HCT116 (cell line): Measurements from ENCODE around the gene IL6R. TPM values are rescaled to one million over a fixed set of nuclear protein-coding genes. Genes with fewer than 3 reads are reported as not detected.

Experiments used
- ATAC-seq: fragments of 200-7000 bp; cut with Tn5 transposase; 2 replicates; pipeline ENCODE4 v1.9.1; 2020; ENCODE audit warnings: mild to moderate bottlenecking, moderate library complexity
- BruUV-seq: library from RNA; stranded (reverse); fragments of 400-500 nt; replicated peaks from 2 replicates; lab custom pipeline; 2021; lab: Mats Ljungman, UMichigan
- CTCF ChIA-PET: fragments of 300-600 bp; sonication (Branson Sonifier 250); formaldehyde crosslinking; loops from one replicate; lab custom pipeline; 2021; ENCODE audit warnings: antibody characterized with exemption; lab: Charles Lee
- POLR2A ChIA-PET: fragments of 300-600, 350-600 bp; sonication (Branson Sonifier 250); formaldehyde crosslinking; loops from one replicate; lab custom pipeline; 2021; ENCODE audit warnings: antibody characterized with exemption; lab: Charles Lee
- RAD21 ChIA-PET, 2 experiments: fragments of 300-600 bp; sonication (Branson Sonifier 250); formaldehyde crosslinking; loops; one replicate each; lab custom pipeline; 2023; ENCODE audit warnings: low total read pairs in 2 of 2; ENCODE audit not compliant: uncharacterized antibody in 2 of 2, unreplicated experiment in 2 of 2, low non-redundant PET in 1 of 2; lab: Charles Lee
- DNase-seq: peaks from one replicate; pipeline ENCODE4 v3.0.0-alpha.2; 2010; ENCODE audit warnings: low read depth, low spot score
- H2AFZ ChIP-seq: fragments of 200-600 bp; shearing (Covaris generic), sonication (generic); 2 replicates; pipeline ENCODE4 v1.6.1; 2017; ENCODE audit warnings: low read depth, mixed run types, mixed read lengths, antibody characterized with exemption, low read length; ENCODE audit not compliant: poor library complexity, severe bottlenecking
- H3K27ac ChIP-seq: 2 replicates; pipeline ENCODE4 v1.5.1; 2012; ENCODE audit warnings: low read depth, low read length
- H3K27me3 ChIP-seq: fragments of 200-600 bp; sonication (generic); 2 replicates; pipeline ENCODE4 v1.6.1; 2016; ENCODE audit warnings: mixed run types, low read length, mixed read lengths; ENCODE audit not compliant: insufficient read depth
- H3K36me3 ChIP-seq, 2 experiments: fragments of 200-500 bp in 1 of 2; fragments of 200-600 bp in 1 of 2; sonication (Bioruptor generic) in 1 of 2; sonication (generic) in 1 of 2; 2 replicates each; pipeline versions ENCODE4 v1.5.1 to v1.6.1; 2014 to 2016; ENCODE audit warnings: low read length in 2 of 2, inconsistent platforms in 1 of 2, mixed read lengths in 1 of 2, mixed run types in 1 of 2; ENCODE audit not compliant: insufficient read depth in 2 of 2, control insufficient read depth in 1 of 2
- H3K4me1 ChIP-seq, 2 experiments: fragments of 200-600 bp in 1 of 2; sonication (generic) in 1 of 2; 2 replicates each; pipeline versions ENCODE4 v1.5.1 to v1.6.1; 2012 to 2017; ENCODE audit warnings: low read length in 2 of 2, inconsistent platforms in 1 of 2, mild to moderate bottlenecking in 1 of 2, mixed read lengths in 1 of 2, mixed run types in 1 of 2, moderate library complexity in 1 of 2; ENCODE audit not compliant: insufficient read depth in 2 of 2, control insufficient read depth in 1 of 2
- H3K4me2 ChIP-seq: fragments of 200-600 bp; sonication (generic); 2 replicates; pipeline ENCODE4 v1.6.1; 2017; ENCODE audit warnings: mixed run types, low read length, mixed read lengths
- H3K4me3 ChIP-seq, 2 experiments: fragments of 200-600 bp in 1 of 2; sonication (generic) in 1 of 2; replicated peaks in 1 of 2; 2 replicates each; pipeline ENCODE4 v1.5.1; 2011 to 2016; ENCODE audit warnings: low read length in 2 of 2, control low read depth in 1 of 2, low read depth in 1 of 2, mild to moderate bottlenecking in 1 of 2, mixed read lengths in 1 of 2, mixed run types in 1 of 2
- H3K79me2 ChIP-seq: fragments of 200-600 bp; sonication (generic); 2 replicates; pipeline ENCODE4 v1.6.1; 2017; ENCODE audit warnings: mild to moderate bottlenecking, mixed run types, low read length, moderate library complexity, mixed read lengths; ENCODE audit not compliant: insufficient read depth
- H3K9ac ChIP-seq: fragments of 200-600 bp; sonication (generic); 2 replicates; pipeline ENCODE4 v1.6.1; 2016; ENCODE audit warnings: low read length, mixed read lengths
- H3K9me2 ChIP-seq: fragments of 200-600 bp; sonication (generic), shearing (Covaris generic); 2 replicates; pipeline ENCODE4 v1.6.1; 2017; ENCODE audit warnings: mixed run types, mild to moderate bottlenecking, moderate library complexity; ENCODE audit not compliant: insufficient read depth
- H3K9me3 ChIP-seq, 2 experiments: fragments of 200-500 bp in 1 of 2; fragments of 200-600 bp in 1 of 2; sonication (Bioruptor generic) in 1 of 2; sonication (generic) in 1 of 2; 2 replicates each; pipeline ENCODE4 v1.6.1; 2014 to 2017; ENCODE audit warnings: low read length in 2 of 2, mixed read lengths in 2 of 2, inconsistent platforms in 1 of 2, low read depth in 1 of 2, mild to moderate bottlenecking in 1 of 2, mixed run types in 1 of 2, moderate library complexity in 1 of 2; ENCODE audit not compliant: control insufficient read depth in 1 of 2, insufficient read depth in 1 of 2
- H4K20me1 ChIP-seq: fragments of 200-600 bp; sonication (generic), shearing (Covaris generic); 2 replicates; pipeline ENCODE4 v1.6.1; 2017; ENCODE audit warnings: mixed run types, mild to moderate bottlenecking, moderate library complexity; ENCODE audit not compliant: insufficient read depth
- CBX3 ChIP-seq: IDR thresholded peaks from 2 replicates; pipeline ENCODE4 v1.6.1; 2012; ENCODE audit warnings: low read depth
- CEBPB ChIP-seq: IDR thresholded peaks from 2 replicates; pipeline ENCODE4 v1.6.1; 2012; ENCODE audit warnings: low read depth
- EGR1 ChIP-seq: IDR thresholded peaks from 2 replicates; pipeline ENCODE4 v1.6.1; 2012; ENCODE audit warnings: low read depth
- ELF1 ChIP-seq: IDR thresholded peaks from 2 replicates; pipeline ENCODE4 v1.6.1; 2012; ENCODE audit warnings: low read depth, borderline replicate concordance
- EZH2 ChIP-seq: fragments of 200-600 bp; sonication (generic); IDR thresholded peaks from 2 replicates; pipeline ENCODE4 v1.6.1; 2017; ENCODE audit warnings: antibody characterized with exemption, mixed run types
- POLR2AphosphoS5 ChIP-seq: IDR thresholded peaks from 2 replicates; pipeline ENCODE4 v1.6.1; 2011; ENCODE audit warnings: mild to moderate bottlenecking, low read depth, low read length, moderate library complexity
- RAD21 ChIP-seq: IDR thresholded peaks from 2 replicates; pipeline ENCODE4 v1.6.1; 2012; ENCODE audit warnings: low read depth, mild to moderate bottlenecking
- SIN3A ChIP-seq: IDR thresholded peaks from 2 replicates; pipeline ENCODE4 v1.6.1; 2012; ENCODE audit warnings: low read depth
- SP1 ChIP-seq: IDR thresholded peaks from 2 replicates; pipeline ENCODE4 v1.6.1; 2012; ENCODE audit warnings: low read depth
- SRF ChIP-seq: IDR thresholded peaks from 2 replicates; pipeline ENCODE4 v1.6.1; 2012; ENCODE audit warnings: low read depth
- YY1 ChIP-seq: IDR thresholded peaks from 2 replicates; pipeline ENCODE4 v1.6.1; 2011; ENCODE audit warnings: low read length, low read depth, moderate library complexity, mild to moderate bottlenecking; ENCODE audit not compliant: insufficient replicate concordance; ENCODE audit errors: extremely low read depth
- ZFX ChIP-seq: fragments of 450-650 bp; IDR thresholded peaks from 2 replicates; pipeline ENCODE4 v1.6.1; 2017
- ZNF274 ChIP-seq: fragments of 200-500 bp; sonication (Bioruptor generic); IDR thresholded peaks from 2 replicates; pipeline ENCODE4 v1.6.1; 2014; ENCODE audit warnings: mild to moderate bottlenecking, low read depth, low read length, inconsistent platforms
- intact Hi-C: fragments of 100-400 bp; cut with micrococcal nuclease; formaldehyde crosslinking; loops from 2 replicates; pipeline ENCODE4 v1.10.0; 2022
- total RNA-seq: library from RNA; stranded (reverse); gene quantifications from one replicate; pipeline ENCODE4 v1.2.1, GENCODE V29; 2021; ENCODE audit not compliant: unreplicated experiment
- TF ChIP-seq, protein P1 (sequence below), 3 experiments: fragments of 200-600 bp in 1 of 3; sonication (generic) in 1 of 3; IDR thresholded peaks in 2 of 3; conservative IDR thresholded peaks in 1 of 3; 2 replicates each; pipeline ENCODE4 v1.5.1; 2012 to 2017; ENCODE audit warnings: low read depth in 2 of 3, low read length in 2 of 3, antibody characterized with exemption in 1 of 3, borderline replicate concordance in 1 of 3, control low read depth in 1 of 3, mild to moderate bottlenecking in 1 of 3, mixed read lengths in 1 of 3, mixed run types in 1 of 3, moderate library complexity in 1 of 3; ENCODE audit not compliant: insufficient read depth in 1 of 3
- TF ChIP-seq, protein P2 (sequence below): IDR thresholded peaks from 2 replicates; pipeline ENCODE4 v1.6.1; 2012
- TF ChIP-seq, protein P3 (sequence below): IDR thresholded peaks from 2 replicates; pipeline ENCODE4 v1.6.1; 2012
- TF ChIP-seq, protein P4 (sequence below): IDR thresholded peaks from 2 replicates; pipeline ENCODE4 v1.6.1; 2011; ENCODE audit warnings: mild to moderate bottlenecking, low read length, moderate library complexity; ENCODE audit not compliant: insufficient replicate concordance; ENCODE audit errors: extremely low read depth
- TF ChIP-seq, protein P5 (sequence below): IDR thresholded peaks from 2 replicates; pipeline ENCODE4 v1.6.1; 2012; ENCODE audit warnings: low read depth

Gene IL6R
- total RNA-seq, 1 experiment from 2014 or later = 6.8 TPM

DNA sequence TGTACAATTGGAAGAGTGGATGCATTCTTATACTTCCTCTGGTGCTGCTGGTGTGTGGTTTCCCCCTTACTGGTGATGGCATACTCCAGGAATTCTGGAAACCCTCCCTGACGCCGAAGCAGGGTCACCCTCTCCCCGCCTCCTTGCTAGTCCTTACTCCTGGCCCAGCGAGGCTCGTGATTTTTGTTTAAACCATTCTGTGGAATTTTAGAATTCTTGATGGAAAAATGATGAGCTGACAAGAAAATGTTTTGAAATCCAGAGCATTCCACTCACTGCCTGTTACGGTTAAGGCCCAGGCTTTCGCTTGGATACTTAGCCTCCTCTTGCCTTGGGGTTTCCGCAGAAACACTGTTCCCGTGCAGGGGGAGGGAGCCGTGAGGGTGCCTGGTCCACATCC lies 41.1 kb downstream of the IL6R start (continued):
- TF ChIP-seq, protein P1, sequence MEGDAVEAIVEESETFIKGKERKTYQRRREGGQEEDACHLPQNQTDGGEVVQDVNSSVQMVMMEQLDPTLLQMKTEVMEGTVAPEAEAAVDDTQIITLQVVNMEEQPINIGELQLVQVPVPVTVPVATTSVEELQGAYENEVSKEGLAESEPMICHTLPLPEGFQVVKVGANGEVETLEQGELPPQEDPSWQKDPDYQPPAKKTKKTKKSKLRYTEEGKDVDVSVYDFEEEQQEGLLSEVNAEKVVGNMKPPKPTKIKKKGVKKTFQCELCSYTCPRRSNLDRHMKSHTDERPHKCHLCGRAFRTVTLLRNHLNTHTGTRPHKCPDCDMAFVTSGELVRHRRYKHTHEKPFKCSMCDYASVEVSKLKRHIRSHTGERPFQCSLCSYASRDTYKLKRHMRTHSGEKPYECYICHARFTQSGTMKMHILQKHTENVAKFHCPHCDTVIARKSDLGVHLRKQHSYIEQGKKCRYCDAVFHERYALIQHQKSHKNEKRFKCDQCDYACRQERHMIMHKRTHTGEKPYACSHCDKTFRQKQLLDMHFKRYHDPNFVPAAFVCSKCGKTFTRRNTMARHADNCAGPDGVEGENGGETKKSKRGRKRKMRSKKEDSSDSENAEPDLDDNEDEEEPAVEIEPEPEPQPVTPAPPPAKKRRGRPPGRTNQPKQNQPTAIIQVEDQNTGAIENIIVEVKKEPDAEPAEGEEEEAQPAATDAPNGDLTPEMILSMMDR (IDR thresholded peaks at IDR 0.05 in 2 of 3, conservative IDR thresholded peaks at IDR 0.05 in 1 of 3; ENCODE audit: borderline replicate concordance in 1 of 3, insufficient read depth in 1 of 3, low read depth in 2 of 3, low read length in 2 of 3) = no peak
- TF ChIP-seq SIN3A = no peak
- TF ChIP-seq RAD21 = no peak
- no peak for TF ChIP-seq EGR1
- TF ChIP-seq ELF1 = no peak
- no peak for TF ChIP-seq POLR2AphosphoS5

DNA sequence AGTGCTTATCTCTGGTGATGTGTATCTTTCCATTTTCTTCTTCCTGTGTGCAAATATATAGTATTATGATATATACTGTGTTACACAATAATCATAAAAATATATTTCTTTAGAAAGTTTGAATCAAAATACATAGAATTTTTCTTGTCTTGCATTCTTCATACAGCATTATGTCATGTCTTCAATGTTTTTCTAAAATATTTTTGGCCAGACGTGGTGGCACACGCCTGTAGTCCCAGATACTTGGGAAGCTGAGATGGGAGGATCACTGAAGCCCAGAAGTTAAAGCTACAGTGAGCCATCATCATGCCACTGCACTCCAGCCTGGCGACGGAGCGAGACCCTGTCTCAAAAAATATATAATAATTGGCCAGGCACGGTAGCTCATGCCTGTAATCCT lies 41.6 kb downstream of the IL6R start:
- intact Hi-C loops = no loop called here
- Histone ChIP-seq H3K4me1 (peaks cover 11 to 23% of the 10 kb centered on the region in 2 experiments), H3K36me3 (no peaks in the 10 kb centered on the region), H3K27me3 (no peaks in the 10 kb centered on the region), H3K9me3 (no peaks in the 10 kb centered on the region), H3K9ac (no peak overlapping the region), H3K27ac (no peak overlapping the region), H2AFZ (no peak overlapping the region), H3K4me3 (no peak overlapping the region), H3K79me2 (no peaks in the 10 kb centered on the region), H3K9me2 (no peaks in the 10 kb centered on the region), H4K20me1 (no peaks in the 10 kb centered on the region), H3K4me2 (no peak overlapping the region)
- ChIA-PET CTCF (no interaction called here), RAD21 (no interaction called here), POLR2A (interaction anchor here (0.6 kb wide), 1 partner anchor 746 kb away, joined by 3 read pairs; no protein-coding TSS in a partner anchor)
- DNase-seq (no peak), ATAC-seq (no peak)
- BruUV-seq = no TSS peak
- TF ChIP-seq, protein P2, sequence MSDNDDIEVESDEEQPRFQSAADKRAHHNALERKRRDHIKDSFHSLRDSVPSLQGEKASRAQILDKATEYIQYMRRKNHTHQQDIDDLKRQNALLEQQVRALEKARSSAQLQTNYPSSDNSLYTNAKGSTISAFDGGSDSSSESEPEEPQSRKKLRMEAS = no peak
- TF ChIP-seq, protein P3, sequence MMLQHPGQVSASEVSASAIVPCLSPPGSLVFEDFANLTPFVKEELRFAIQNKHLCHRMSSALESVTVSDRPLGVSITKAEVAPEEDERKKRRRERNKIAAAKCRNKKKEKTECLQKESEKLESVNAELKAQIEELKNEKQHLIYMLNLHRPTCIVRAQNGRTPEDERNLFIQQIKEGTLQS = no peak
- TF ChIP-seq ZNF274 (no peak), SIN3A (no peak), CEBPB (no peak), EZH2 (no peak), SRF (no peak), SP1 (no peak), YY1 (no peak), ZFX (no peak), POLR2AphosphoS5 (no peak), EGR1 (no peak), CBX3 (no peak)
- TF ChIP-seq, protein P4, sequence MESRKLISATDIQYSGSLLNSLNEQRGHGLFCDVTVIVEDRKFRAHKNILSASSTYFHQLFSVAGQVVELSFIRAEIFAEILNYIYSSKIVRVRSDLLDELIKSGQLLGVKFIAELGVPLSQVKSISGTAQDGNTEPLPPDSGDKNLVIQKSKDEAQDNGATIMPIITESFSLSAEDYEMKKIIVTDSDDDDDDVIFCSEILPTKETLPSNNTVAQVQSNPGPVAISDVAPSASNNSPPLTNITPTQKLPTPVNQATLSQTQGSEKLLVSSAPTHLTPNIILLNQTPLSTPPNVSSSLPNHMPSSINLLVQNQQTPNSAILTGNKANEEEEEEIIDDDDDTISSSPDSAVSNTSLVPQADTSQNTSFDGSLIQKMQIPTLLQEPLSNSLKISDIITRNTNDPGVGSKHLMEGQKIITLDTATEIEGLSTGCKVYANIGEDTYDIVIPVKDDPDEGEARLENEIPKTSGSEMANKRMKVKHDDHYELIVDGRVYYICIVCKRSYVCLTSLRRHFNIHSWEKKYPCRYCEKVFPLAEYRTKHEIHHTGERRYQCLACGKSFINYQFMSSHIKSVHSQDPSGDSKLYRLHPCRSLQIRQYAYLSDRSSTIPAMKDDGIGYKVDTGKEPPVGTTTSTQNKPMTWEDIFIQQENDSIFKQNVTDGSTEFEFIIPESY = no peak
- TF ChIP-seq, protein P5, sequence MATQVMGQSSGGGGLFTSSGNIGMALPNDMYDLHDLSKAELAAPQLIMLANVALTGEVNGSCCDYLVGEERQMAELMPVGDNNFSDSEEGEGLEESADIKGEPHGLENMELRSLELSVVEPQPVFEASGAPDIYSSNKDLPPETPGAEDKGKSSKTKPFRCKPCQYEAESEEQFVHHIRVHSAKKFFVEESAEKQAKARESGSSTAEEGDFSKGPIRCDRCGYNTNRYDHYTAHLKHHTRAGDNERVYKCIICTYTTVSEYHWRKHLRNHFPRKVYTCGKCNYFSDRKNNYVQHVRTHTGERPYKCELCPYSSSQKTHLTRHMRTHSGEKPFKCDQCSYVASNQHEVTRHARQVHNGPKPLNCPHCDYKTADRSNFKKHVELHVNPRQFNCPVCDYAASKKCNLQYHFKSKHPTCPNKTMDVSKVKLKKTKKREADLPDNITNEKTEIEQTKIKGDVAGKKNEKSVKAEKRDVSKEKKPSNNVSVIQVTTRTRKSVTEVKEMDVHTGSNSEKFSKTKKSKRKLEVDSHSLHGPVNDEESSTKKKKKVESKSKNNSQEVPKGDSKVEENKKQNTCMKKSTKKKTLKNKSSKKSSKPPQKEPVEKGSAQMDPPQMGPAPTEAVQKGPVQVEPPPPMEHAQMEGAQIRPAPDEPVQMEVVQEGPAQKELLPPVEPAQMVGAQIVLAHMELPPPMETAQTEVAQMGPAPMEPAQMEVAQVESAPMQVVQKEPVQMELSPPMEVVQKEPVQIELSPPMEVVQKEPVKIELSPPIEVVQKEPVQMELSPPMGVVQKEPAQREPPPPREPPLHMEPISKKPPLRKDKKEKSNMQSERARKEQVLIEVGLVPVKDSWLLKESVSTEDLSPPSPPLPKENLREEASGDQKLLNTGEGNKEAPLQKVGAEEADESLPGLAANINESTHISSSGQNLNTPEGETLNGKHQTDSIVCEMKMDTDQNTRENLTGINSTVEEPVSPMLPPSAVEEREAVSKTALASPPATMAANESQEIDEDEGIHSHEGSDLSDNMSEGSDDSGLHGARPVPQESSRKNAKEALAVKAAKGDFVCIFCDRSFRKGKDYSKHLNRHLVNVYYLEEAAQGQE = no peak
